ENCODE measurements around the gene HIRA. TPM values are rescaled to one million over a fixed set of nuclear protein-coding genes. Genes with fewer than 3 reads are reported as not detected.

Gene HIRA
- total RNA-seq, 5 donors from 2014 or later (not counting 1 experiment from before 2014, with no cell fraction given), result 24.4 to 31.4 (median 29.2) TPM

- no peaks in the 10 kb centered on the region for H3K27me3 ChIP-seq (replicated peaks in 1 of 2; ENCODE audit: control insufficient read depth in 2 of 2, extremely low read depth in 1 of 2, insufficient read depth in 2 of 2, low read length in 1 of 2)
- peaks cover 10% of the 10 kb centered on the region for H3K36me3 Mint-ChIP-seq
- peaks cover 53 to 58% (median 56%) of the 10 kb centered on the region in 3 donors for H3K4me1 Mint-ChIP-seq
- peak overlapping the region; percentile 83 to 93 (median 85) for H3K4me3 Mint-ChIP-seq
- under 1% methylated on average over 53 of the region's 53 CpGs for WGBS (ENCODE audit: insufficient coverage)
- POLR2A ChIA-PET, result interaction anchor here in 1 of 2 donors (0.6 kb wide), 1 partner anchor 417 kb away, joined by 5 read pairs; no protein-coding TSS in a partner anchor
- peak overlapping the region; percentile 78 to 88 for H3K27ac Mint-ChIP-seq
- peak overlapping the region; percentile 66 to 92 for H3K4me3 ChIP-seq (ENCODE audit: control insufficient read depth in 1 of 2, extremely low read depth in 1 of 2, low read length in 1 of 2)
- ATAC-seq (replicated peaks in 1 of 4) (no peak), DNase-seq (peak in 5 of 35 experiments; percentile 7 to 37 (median 16))
- no peaks in the 10 kb centered on the region for H3K27me3 Mint-ChIP-seq
- CTCF ChIA-PET, result no interaction called here
- H3K9me3 Mint-ChIP-seq, result no peaks in the 10 kb centered on the region
- H3K4me1 ChIP-seq (ENCODE audit: control insufficient read depth in 1 of 2, extremely low read depth in 1 of 2, insufficient read depth in 2 of 2, low read length in 2 of 2), result peaks cover 14 to 46% of the 10 kb centered on the region in 2 experiments
- no peaks in the 10 kb centered on the region for H3K9me3 ChIP-seq
- peak overlapping the region; percentile 60 for H3K27ac ChIP-seq (ENCODE audit: low read length)
- peaks cover 0 to 19% of the 10 kb centered on the region in 2 donors for H3K36me3 ChIP-seq (ENCODE audit: control insufficient read depth in 2 of 2, extremely low read depth in 1 of 2, insufficient read depth in 1 of 2, low read length in 1 of 2)
Observed at GRCh38 chr22:19430890-19431541, 517 bp downstream of the HIRA start.

GRCh38 chr22:19429950-19430889, 1.3 kb downstream of the HIRA start:
- H3K27me3 Mint-ChIP-seq, result no peaks in the 10 kb centered on the region
- DNase-seq (peak in 33 of 35 experiments; percentile 22 to 66 (median 52)), ATAC-seq (replicated peaks in 1 of 4) (peak in 1 of 4 experiments; percentile 25)
- CTCF ChIA-PET, result no interaction called here
- Histone ChIP-seq H3K27me3 (replicated peaks in 1 of 2; ENCODE audit: control insufficient read depth in 2 of 2, extremely low read depth in 1 of 2, insufficient read depth in 2 of 2, low read length in 1 of 2) (no peaks in the 10 kb centered on the region), H3K36me3 (ENCODE audit: control insufficient read depth in 2 of 2, extremely low read depth in 1 of 2, insufficient read depth in 1 of 2, low read length in 1 of 2) (peaks cover 0 to 16% of the 10 kb centered on the region in 2 donors), H3K27ac (ENCODE audit: low read length) (peak overlapping the region; percentile 60), H3K4me1 (ENCODE audit: control insufficient read depth in 1 of 2, extremely low read depth in 1 of 2, insufficient read depth in 2 of 2, low read length in 2 of 2) (peaks cover 14 to 48% of the 10 kb centered on the region in 2 experiments), H3K9me3 (no peaks in the 10 kb centered on the region), H3K4me3 (ENCODE audit: control insufficient read depth in 1 of 2, extremely low read depth in 1 of 2, low read length in 1 of 2) (peak overlapping the region; percentile 66 to 92)
- POLR2A ChIA-PET, result no interaction called here
- H3K9me3 Mint-ChIP-seq, result no peaks in the 10 kb centered on the region
- H3K36me3 Mint-ChIP-seq, result peaks cover 7% of the 10 kb centered on the region
- H3K4me3 Mint-ChIP-seq, result peak overlapping the region; percentile 83 to 93 (median 85)
- peaks cover 58 to 61% (median 59%) of the 10 kb centered on the region in 3 donors for H3K4me1 Mint-ChIP-seq
- H3K27ac Mint-ChIP-seq, result peak overlapping the region; percentile 78 to 88
- WGBS (ENCODE audit: insufficient coverage), result 4% methylated on average over 7 of the region's 12 CpGs

GRCh38 chr22:19424186-19424500, 7.4 kb downstream of the HIRA start:
- H3K27ac Mint-ChIP-seq, result peak overlapping the region in 1 of 2 donors; percentile 36
- H3K9me3 Mint-ChIP-seq, result no peaks in the 10 kb centered on the region
- H3K4me1 Mint-ChIP-seq, result peaks cover 81 to 90% (median 88%) of the 10 kb centered on the region in 3 donors
- no peaks in the 10 kb centered on the region for H3K27me3 Mint-ChIP-seq
- Histone ChIP-seq H3K27ac (ENCODE audit: low read length) (peak overlapping the region; percentile 32), H3K27me3 (replicated peaks in 1 of 2; ENCODE audit: control insufficient read depth in 2 of 2, extremely low read depth in 1 of 2, insufficient read depth in 2 of 2, low read length in 1 of 2) (no peaks in the 10 kb centered on the region), H3K9me3 (no peaks in the 10 kb centered on the region), H3K4me1 (ENCODE audit: control insufficient read depth in 1 of 2, extremely low read depth in 1 of 2, insufficient read depth in 2 of 2, low read length in 2 of 2) (peaks cover 10 to 65% of the 10 kb centered on the region in 2 experiments), H3K36me3 (ENCODE audit: control insufficient read depth in 2 of 2, extremely low read depth in 1 of 2, insufficient read depth in 1 of 2, low read length in 1 of 2) (peaks cover 0 to 10% of the 10 kb centered on the region in 2 donors), H3K4me3 (ENCODE audit: control insufficient read depth in 1 of 2, extremely low read depth in 1 of 2, low read length in 1 of 2) (no peak overlapping the region)
- CTCF ChIA-PET, result no interaction called here
- ATAC-seq (replicated peaks in 1 of 4), result no peak
- POLR2A ChIA-PET, result no interaction called here
- H3K4me3 Mint-ChIP-seq, result no peak overlapping the region
- DNase-seq, result no peak
- WGBS (ENCODE audit: insufficient coverage), result 96% methylated on average over 3 of the region's 3 CpGs
- H3K36me3 Mint-ChIP-seq, result peaks cover 6% of the 10 kb centered on the region

- no peak overlapping the region for H3K4me3 Mint-ChIP-seq
- Histone ChIP-seq H3K27ac (ENCODE audit: low read length) (peak overlapping the region; percentile 36), H3K4me3 (ENCODE audit: control insufficient read depth in 1 of 2, extremely low read depth in 1 of 2, low read length in 1 of 2) (no peak overlapping the region), H3K36me3 (ENCODE audit: control insufficient read depth in 2 of 2, extremely low read depth in 1 of 2, insufficient read depth in 1 of 2, low read length in 1 of 2) (peaks cover 0 to 6% of the 10 kb centered on the region in 2 donors), H3K9me3 (no peaks in the 10 kb centered on the region), H3K27me3 (replicated peaks in 1 of 2; ENCODE audit: control insufficient read depth in 2 of 2, extremely low read depth in 1 of 2, insufficient read depth in 2 of 2, low read length in 1 of 2) (no peaks in the 10 kb centered on the region), H3K4me1 (ENCODE audit: control insufficient read depth in 1 of 2, extremely low read depth in 1 of 2, insufficient read depth in 2 of 2, low read length in 2 of 2) (peaks cover 12 to 61% of the 10 kb centered on the region in 2 experiments)
- ChIA-PET CTCF (no interaction called here), POLR2A (interaction anchor here in 1 of 2 donors (0.6 kb wide), 1 partner anchor 19 kb away, joined by 3 read pairs; no protein-coding TSS in a partner anchor)
- H3K27me3 Mint-ChIP-seq, result no peaks in the 10 kb centered on the region
- WGBS (ENCODE audit: insufficient coverage), result 88% methylated on average over 11 of the region's 11 CpGs
- no peak for ATAC-seq (replicated peaks in 1 of 4)
- H3K36me3 Mint-ChIP-seq, result no peaks in the 10 kb centered on the region
- H3K4me1 Mint-ChIP-seq, result peaks cover 79 to 89% (median 82%) of the 10 kb centered on the region in 3 donors
- H3K27ac Mint-ChIP-seq, result peak overlapping the region; percentile 25 to 53
- DNase-seq, result no peak
- H3K9me3 Mint-ChIP-seq, result no peaks in the 10 kb centered on the region
Observed at GRCh38 chr22:19422440-19423301, 8.9 kb downstream of the HIRA start.

- Histone ChIP-seq H3K27ac (ENCODE audit: low read length) (peak overlapping the region; percentile 92), H3K4me3 (ENCODE audit: control insufficient read depth in 1 of 2, extremely low read depth in 1 of 2, low read length in 1 of 2) (no peak overlapping the region), H3K9me3 (no peaks in the 10 kb centered on the region), H3K36me3 (ENCODE audit: control insufficient read depth in 2 of 2, extremely low read depth in 1 of 2, insufficient read depth in 1 of 2, low read length in 1 of 2) (peaks cover 0 to 2% of the 10 kb centered on the region in 2 donors), H3K27me3 (replicated peaks in 1 of 2; ENCODE audit: control insufficient read depth in 2 of 2, extremely low read depth in 1 of 2, insufficient read depth in 2 of 2, low read length in 1 of 2) (no peaks in the 10 kb centered on the region), H3K4me1 (ENCODE audit: control insufficient read depth in 1 of 2, extremely low read depth in 1 of 2, insufficient read depth in 2 of 2, low read length in 2 of 2) (peaks cover 12 to 51% of the 10 kb centered on the region in 2 experiments)
- Mint-ChIP-seq H3K36me3 (peaks cover 4% of the 10 kb centered on the region), H3K9me3 (no peaks in the 10 kb centered on the region), H3K4me3 (peak overlapping the region in 1 of 3 donors; percentile 58), H3K4me1 (peaks cover 68 to 74% (median 71%) of the 10 kb centered on the region in 3 donors), H3K27ac (peak overlapping the region; percentile 88 to 93), H3K27me3 (no peaks in the 10 kb centered on the region)
- no CpG with 5 or more reads among the region's 6 CpGs for WGBS (ENCODE audit: insufficient coverage)
- ATAC-seq (replicated peaks in 1 of 4), result no peak
- ChIA-PET CTCF (no interaction called here), POLR2A (interaction anchor here (0.7 to 0.9 kb wide), 2 partner anchors 24 to 271 kb away, joined by 3 to 5 read pairs; no protein-coding TSS in a partner anchor)
- no peak for DNase-seq
Observed at GRCh38 chr22:19420321-19420720, 11.2 kb downstream of the HIRA start.
